GM21515 (cell line): ENCODE results near the gene SPATA7.

Experiments used
- ATAC-seq: cut with Tn5 transposase; IDR thresholded peaks from one replicate; pipeline ENCODE4 v1.9.1; 2021; ENCODE audit not compliant: unreplicated experiment

Gene SPATA7

DNA sequence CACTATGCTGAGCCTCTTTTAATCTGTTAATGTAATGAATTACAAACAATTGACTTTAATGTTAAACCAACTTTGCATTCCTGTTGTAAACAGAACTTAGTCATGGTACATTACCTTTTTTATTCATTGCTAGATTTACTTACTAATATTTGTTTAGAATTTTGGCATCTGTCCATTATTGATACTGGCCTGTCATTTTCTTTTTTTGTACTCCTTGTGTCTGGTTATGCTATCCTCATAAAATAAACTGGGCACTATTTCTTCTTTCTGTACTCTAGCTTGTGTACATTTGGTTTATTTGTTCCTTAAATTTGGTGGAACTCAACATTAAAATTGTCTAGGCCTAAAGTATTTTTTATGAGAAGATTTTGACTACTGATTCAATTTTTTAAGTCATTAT, 32.1 kb downstream of the SPATA7 start:
- no peak for ATAC-seq

DNA sequence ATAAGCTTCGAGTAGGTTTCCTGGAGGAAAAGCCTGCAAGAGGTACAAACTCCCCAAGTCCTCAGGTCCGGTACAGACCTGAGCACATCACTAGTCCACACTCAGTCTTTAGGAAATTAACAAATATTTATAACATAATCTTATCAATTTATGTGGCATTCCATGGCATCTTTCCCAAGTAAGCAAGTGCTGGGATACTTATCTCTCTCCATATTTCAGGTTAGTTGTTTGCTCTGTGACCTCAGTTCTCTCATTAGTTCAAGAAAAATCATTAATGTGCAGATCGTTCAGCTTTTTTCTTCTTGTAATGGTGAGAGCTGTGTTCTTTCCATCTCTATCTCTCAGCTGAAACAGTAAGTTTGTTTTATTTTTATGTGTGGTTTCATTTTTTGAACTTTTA, 34.7 kb downstream of the SPATA7 start:
- no peak for ATAC-seq

DNA sequence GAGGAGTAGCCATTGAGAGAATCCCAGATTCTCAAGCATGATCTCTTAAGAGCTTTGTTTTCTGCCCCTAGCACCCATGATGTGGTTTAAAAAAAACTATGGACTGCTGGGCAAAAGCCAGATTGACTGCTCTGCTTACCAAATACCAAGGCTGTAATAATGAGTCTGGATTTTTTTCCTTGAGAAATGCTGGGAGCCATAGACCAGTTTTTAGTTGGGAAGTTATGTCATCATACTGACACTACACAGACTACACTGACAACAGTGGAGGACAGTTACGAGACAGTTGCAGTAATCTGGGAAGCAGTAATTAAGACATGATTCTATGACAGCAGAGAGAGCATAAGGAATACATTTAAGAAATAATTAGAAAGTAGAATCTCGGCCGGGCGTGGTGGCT, 35.8 kb downstream of the SPATA7 start:
- ATAC-seq: no peak

DNA sequence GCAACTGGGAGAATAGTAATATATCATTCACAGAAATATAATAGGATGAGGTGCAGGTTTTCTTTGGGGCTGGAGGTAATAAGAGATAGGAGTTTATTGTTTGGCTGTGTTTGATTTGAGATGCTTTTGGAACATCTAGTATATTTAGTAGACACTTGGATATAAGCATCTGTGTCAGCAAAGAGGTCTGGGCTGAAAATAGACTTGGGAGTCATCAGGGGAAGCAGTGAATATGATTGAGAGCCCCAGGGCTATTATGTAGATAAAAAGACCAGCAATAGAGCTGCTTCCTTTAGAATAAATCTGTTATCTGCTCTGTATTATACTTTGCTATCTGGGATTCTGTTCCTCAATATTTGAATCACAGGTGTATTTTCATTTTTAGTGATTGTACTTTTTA, 36.6 kb downstream of the SPATA7 start:
- ATAC-seq: no peak

DNA sequence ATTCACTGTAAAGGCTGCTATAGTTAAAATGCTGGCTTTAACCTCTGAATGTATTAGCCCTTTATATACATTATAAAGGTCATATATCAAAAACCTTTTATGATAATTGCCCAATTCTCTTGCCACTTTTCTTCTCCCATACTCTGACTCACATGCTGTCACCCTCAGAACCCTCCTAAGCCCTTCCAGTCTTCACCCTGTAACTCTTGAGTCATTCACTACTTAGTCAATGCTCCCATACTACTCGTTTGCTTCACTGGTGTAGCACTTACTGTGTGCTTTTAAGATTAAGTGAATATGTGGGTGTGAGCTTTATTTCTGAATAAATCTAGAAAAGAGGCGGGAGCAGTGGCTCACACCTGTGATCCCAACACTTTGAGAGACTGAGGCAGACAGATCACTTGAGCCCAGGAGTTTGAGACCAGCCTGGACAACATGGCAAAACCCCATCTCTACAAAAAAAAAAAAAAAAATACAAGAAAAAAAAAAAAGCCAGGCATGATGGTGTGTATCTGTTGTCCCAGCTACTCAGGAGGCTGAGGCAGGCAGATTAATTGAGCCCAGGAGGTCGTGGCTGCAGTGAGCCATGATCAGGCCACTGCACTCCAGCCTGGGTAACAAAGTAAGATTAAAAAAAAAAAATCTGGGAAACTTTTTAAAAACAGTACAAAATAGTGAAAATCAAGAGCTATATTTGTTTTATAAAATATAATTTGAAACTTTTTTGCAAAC, 37.6 kb downstream of the SPATA7 start:
- ATAC-seq: no peak

DNA sequence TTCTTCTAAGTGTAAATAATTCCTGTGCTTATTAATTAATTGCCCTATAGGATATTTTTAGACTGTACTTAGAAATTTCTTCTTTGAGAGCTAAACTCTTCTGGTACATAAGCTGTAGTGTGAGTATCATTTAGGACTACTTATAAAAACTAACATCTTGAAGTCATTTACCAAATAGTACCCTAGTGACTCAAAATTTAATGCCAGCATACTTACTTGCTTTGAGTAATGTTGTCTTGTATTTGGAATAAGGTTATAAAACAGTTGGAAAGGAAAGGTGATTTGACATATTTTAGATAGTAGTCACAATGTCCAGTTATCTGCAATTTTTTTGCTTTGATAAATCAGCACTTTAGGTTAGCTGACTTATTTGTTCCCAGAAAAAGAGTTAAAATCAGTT, 39.1 kb downstream of the SPATA7 start:
- ATAC-seq: no peak

DNA sequence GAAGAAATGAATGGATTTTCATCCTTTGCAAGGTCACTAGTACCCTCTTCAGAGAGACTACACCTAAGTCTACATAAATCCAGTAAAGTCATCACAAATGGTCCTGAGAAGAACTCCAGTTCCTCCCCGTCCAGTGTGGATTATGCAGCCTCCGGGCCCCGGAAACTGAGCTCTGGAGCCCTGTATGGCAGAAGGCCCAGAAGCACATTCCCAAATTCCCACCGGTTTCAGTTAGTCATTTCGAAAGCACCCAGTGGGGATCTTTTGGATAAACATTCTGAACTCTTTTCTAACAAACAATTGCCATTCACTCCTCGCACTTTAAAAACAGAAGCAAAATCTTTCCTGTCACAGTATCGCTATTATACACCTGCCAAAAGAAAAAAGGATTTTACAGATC, 40.8 kb downstream of the SPATA7 start:
- no peak for ATAC-seq

DNA sequence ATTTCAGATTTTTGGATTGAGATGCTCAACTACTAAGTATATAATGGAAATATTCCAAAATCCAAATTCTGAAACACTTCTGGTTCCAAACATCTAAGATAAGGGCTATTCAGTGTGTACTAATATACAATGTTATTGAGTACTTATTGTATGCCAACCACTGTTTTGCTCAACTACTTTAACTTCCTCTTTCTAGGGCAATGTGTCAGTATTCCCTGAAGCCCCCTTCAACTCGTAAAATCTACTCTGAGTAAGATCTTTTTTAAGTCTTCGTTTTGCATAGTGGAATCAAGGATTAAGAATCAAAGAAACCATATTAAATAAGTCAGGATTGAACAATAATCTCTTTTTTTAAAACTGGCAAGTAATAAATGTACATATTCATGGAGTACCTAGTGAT, 45.5 kb downstream of the SPATA7 start:
- ATAC-seq: no peak

DNA sequence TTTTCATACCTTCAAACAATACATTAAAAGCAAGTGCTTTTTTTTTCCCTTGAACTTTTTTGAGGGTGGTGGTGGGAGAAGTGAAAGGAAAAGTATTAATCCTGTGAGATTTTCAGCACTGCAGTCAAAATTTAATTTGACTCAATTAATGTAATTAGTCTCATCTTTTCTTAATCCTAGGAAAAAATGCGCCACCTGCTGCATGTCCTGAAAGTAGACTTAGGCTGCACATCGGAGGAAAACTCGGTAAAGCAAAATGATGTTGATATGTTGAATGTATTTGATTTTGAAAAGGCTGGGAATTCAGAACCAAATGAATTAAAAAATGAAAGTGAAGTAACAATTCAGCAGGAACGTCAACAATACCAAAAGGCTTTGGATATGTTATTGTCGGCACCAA, 52.2 kb downstream of the SPATA7 start:
- no peak for ATAC-seq

DNA sequence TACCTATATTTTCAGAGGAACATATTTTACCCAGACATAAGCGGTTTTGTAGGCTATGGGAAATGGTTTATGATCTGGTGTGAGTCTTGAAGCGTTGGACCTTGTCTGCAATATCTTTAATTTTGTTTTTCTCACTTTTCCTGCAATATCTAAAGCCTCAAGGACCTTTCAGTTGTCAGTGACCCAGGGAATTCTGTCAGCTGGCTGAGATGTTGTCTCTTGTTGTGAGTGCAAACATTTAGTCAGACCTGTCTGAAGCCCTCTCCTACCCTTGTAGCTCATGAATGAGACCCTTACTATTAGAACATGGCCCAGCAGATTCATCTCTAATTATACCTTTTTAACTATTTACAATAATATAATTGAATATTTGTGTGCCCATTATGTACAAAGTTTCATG, 53.6 kb downstream of the SPATA7 start:
- no peak for ATAC-seq

DNA sequence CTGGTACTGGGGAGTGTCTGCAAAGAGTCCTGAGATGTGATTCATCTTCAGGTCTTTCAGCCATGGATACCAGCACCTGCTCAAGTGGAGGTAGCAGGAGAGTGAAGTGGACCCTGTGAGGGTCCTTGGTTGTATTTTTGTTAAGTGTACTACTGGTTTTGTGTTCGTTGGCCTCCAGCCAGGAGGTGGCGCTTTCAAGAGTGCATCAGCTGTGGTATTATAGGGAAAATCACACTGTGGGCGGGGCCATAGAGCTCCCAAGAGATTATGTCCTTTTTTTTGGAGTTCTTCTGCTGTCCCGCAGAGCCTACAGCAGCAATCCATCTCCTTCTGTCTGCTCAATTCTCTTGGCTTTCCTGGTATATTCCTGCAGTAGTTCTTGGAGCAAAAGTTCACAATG, 66.8 kb downstream of the SPATA7 start:
- ATAC-seq: no peak

DNA sequence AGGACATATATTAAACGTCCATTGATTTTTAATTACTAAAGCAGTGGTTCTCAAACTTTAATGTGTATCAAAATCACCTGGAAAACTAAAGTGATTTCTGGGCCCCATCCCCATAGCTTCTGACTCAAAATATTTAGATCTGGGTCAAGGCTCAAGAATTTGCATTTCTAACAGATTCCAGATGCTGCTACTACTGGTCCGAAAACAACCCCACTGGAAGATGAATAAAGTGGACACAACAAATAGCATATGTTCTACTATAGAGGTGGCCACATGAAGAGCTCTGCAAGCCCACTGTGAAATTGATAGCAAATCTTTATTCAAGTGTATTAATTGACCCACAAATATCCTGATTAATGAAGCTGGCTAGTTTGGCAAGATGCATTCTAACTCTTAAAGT, 69.4 kb downstream of the SPATA7 start:
- no peak for ATAC-seq

DNA sequence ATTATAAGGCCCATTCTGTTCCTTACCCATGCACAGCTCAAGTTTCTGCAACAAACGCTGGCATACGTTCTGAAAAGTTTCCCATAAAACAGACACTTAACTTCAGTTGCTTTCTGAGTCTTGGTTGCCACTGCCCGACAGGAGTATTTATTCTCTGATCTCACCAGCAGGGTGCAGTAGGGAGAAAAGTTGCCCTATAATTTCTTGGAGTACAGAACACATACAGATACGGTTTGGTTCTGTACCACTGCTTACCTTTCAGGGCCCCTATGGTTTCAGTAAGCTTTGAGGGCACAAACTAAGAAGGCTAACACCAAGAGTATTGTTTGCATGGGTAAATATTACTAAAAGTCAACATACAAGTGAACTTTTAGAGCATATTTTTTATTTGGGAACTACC, 77.9 kb downstream of the SPATA7 start:
- no peak for ATAC-seq

DNA sequence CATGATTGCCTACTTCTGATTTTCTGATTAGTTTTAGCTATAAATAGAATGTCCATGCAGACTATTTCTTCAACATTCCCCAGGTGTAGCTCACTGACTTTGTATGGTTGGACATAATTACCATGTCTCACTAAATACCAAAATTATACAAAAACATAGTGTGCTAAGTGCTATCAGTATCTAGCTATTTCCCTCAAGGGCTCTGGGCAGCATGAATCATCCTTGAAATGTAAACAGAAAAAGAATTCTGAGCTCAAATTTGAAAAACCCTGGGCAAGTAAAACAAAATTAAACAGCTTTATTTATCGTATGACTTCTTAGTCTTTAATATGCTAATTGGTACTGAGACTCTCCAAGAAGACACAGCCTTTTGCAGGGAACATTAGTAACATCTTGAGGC, 82.9 kb downstream of the SPATA7 start:
- no peak for ATAC-seq

DNA sequence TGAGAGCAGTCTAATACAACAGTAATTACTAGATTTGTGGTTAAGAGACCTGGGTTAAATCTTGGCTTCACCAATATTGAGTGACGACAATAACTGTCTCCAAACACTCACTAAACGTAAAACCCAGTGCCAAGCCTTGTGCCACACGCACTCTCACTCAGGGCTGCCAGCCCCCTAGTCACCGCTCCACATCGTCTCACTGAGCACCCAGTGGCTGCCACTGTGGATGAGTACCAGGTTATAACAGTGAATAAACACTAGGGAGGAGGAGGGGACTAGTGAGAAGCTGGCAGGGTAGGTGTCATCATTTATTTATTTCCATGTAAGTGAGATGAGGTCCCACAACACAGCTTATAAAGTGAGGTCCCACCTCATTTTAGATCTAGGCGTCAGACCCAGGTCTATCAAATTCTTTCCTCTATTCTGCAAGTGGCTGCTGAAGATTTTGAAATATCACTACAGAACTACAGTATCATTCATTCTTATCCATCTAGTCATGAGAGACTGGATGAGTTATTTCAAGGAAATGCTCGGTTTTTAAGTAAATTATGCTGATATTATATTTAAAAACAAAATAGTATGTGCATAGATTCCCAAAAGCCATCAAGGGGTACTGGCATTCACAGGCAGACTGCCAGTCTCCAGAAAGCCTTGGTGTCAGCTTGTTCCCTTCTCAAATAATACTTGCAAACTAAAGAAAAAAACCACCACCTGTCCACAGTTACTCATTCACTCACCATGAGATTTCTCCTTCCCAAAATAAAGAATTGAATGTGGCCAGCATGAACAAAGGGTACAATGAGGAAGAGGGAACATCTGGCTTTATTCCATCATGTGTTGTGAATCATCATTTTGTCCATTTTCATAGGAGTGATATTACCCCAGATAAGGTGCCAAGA, 85.3 kb downstream of the SPATA7 start:
- ATAC-seq: no peak

DNA sequence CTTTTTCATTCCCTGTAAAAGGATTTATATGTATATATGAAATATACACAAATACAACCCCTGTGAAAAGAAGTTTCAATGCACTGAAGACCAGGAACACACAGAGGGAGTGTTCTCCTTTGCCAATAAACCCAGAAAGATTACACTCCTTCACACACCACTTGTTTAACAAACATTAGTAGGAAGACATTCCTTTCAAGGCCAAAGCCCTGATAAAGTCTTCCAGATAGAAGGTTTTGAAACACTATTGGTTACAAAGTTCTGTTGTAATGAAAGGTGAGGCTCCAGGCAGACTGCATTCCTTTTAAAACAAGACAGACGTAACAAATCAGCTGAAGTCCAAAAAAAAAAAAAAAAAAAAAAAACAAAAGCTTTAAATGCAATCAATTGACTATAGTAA, 88.3 kb downstream of the SPATA7 start:
- ATAC-seq: no peak

DNA sequence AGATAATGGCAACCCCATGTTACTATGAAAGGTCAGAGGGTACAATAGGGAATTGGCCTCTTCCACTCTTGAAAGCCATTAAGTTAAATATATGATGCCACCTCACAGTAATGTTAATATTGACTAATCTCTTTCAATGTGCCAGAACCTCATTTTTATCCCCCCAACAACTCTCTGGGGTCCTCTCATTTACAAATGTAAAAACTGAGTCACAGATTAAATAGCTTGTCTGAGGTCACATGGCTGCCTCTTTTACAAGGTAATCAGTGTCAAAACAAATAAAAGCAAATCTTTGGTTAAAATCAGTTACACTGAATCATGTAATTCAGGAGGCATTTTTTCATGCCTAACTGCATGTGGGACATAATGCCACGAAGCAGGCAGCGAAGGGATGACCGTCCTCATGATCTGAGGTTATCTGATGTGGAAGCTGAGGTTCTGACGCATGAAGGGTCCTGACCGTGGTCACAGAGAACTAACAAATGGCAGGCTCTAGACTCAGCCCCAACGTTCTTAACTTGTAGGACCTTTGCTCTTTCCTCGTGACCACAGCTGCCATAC, 90.8 kb downstream of the SPATA7 start:
- no peak for ATAC-seq

DNA sequence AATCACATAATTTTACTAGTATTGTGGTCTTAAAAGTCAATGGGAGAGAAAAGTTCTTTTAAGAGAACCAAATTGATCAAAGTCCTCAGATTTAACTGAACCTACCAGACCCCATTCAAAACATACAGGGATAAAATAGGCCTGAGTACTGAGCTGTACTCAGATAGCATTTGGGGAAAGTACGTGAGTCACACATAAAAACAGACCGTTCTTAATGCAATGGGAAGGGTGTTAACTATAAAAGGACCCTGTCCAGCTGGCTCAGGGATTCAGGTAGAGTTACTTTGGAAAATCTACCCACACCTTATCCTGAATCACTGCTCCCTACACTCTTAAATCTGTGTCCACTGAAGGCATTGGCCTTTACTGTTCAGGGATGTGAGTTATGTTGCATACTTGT, 91.4 kb downstream of the SPATA7 start:
- ATAC-seq: no peak

DNA sequence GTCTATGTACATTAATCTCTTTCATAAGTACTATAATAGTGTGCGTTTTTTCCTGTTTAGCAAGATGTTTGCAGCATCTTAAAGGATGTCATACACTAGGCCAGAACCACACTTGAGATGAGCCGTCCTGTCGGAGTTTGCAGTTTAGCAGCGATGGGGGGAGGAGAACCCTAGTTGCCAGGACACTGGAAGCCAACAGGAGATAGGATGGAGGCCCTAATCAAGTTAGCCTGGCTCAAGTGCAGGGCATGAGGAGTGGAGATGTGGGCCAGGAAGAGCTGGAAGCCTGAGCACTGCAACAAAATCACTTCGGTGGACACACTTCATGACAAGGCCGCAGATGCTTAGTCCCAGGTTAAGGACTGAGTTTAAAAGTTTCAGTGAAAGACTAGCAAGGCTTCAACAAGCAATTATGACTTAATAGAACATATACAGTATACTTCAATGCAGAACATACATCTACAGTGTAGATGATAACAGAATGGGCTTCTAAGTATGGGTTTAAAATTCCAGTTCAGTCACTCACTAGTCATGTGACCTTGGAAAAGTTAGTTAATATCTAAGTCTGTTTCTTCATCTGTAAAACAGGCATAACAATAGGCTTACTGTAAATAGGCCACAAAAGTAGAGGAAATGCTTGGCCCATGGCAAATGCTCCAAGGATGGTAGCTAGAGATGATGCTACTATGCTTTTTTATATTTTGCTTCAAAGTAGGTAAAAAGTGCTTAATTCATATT, 92.2 kb downstream of the SPATA7 start:
- ATAC-seq: no peak

DNA sequence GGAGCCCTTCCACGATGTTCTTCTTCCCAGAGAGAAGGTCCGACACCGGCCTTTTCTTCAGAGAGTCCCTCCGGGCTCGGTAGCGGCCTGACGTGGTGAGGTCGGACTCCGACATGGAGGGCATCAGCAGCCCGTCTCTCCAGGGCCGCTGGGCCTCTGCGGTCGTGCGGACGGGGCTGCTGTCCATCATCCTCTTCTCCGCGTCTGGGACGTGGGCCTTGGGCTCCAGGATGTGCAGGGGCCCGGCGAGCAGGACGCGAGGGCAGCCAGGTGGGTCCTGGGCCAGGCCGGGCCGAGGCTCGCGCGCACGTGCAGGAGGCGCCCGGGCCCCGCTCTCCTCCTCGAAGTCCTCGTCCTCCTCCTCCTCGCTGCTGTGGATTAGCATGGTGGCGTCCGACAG, 93.5 kb downstream of the SPATA7 start:
- ATAC-seq: no peak

DNA sequence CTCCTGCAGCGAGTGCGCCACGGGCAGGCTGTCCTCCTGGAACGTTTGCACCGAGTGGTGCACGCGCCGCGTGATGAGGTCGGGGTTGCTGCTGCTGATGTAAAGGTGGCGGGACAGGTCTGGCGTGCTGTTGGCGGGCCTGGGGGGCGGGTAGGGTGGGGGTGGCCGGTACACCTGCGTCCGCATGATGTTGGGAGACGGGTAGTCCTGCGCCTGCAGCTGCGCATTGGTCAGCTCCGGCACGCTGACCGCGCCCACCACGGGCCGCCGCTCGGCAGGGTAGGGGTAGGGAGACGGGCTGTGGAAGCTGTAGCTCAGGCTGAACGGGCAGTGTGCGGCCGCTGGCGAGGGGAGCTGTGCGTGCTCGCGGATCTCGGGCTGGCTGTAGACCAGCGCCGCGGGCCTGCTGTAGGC, 94.1 kb downstream of the SPATA7 start:
- ATAC-seq: no peak
